ENCODE results near the gene METTL8.

GRCh38 chr2:171460537-171460936, 26.7 kb upstream of the METTL8 start:
- TF ChIP-seq CTCF (IDR thresholded peaks at IDR 0.05) (no peak), POLR2A (IDR thresholded peaks at IDR 0.05; ENCODE audit: low read depth) (no peak), POLR2AphosphoS5 (IDR thresholded peaks at IDR 0.05) (no peak)

Data from esophagus muscularis mucosa (tissue), 3 donors.